ENCODE measurements around the gene NME3. TPM values are rescaled to one million over a fixed set of nuclear protein-coding genes. Genes with fewer than 3 reads are reported as not detected.

Gene NME3
- total and polyA plus RNA-seq, 9 of the 15 experiments (the other 6 are each of a cell fraction or from before 2014, with no cell fraction given), result 0.68 to 76.3 (median 11.5) TPM

- TF ChIP-seq NR2C2 (CRISPR knock-in tag; IDR thresholded peaks at IDR 0.05), result no peak
- peak; percentile 42; the same call in 1 of the 2 replicates for TF ChIP-seq NR2C2 (tag; IDR thresholded peaks at IDR 0.05)
- no peak for TF ChIP-seq SOX6 (IDR thresholded peaks at IDR 0.05)
Measured at GRCh38 chr16:1782408-1783264, 11.3 kb upstream of the NME3 start, which contains the start of the genes NUBP2 and SPSB3 (continued).

DNA sequence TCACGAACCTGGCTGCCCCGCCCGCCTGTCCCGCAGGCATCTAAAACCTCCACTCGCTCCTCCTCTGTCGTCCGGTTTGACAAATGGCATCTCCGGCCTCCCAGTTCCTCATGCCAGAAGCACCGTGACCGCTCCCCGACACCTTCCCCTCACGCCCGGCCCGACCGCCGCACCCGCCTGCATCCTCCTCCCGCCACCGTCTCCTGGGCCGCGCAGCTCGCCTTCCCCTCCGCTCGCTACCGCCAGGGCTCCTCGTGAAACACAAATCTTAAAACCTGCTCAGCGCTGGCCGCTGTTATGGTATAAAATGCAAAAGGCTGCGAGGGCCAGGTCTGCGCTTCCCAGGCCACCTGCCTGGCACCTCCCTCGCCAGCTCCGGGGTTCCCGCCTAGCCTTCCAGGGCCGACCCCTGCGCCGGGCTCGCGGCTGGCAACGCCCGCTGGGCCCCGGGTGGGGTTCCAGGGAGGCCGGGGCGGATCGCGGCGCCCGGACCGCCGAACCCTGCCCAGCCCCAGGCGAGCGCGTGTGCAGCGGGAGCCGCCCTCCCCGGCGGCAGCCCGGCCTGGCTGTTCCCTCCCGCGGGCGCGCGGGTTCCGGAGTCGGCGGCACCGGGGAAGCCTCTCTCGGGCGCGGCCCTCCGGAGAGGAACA is 10.5 kb upstream of the NME3 start:
- Histone ChIP-seq H3K9ac (ENCODE audit: insufficient read depth in 1 of 2, low read depth in 2 of 2, low read length in 2 of 2) (peak overlapping the region; percentile 77 to 96), H3K9me1 (ENCODE audit: control insufficient read depth, insufficient read depth, low read length) (no peaks in the 10 kb centered on the region), H3K27me3 (ENCODE audit: control insufficient read depth in 2 of 2, insufficient read depth in 2 of 2, low read length in 2 of 2) (no peaks in the 10 kb centered on the region), H3K36me3 (ENCODE audit: control insufficient read depth, insufficient read depth, low read length) (peaks cover 51% of the 10 kb centered on the region; the same call in 1 of the 3 replicates), H3K4me3 (peak overlapping the region; percentile 99), H3K79me2 (ENCODE audit: control insufficient read depth, insufficient read depth, low read length) (peaks cover 49% of the 10 kb centered on the region), H3K9me3 (replicated peaks; ENCODE audit: control insufficient read depth, insufficient read depth, low read depth, low read length) (no peaks in the 10 kb centered on the region), H3K27ac (ENCODE audit: extremely low read depth, low read depth, low read length) (peak overlapping the region; percentile 69; the same call in 2 of the 3 replicates), H3K4me1 (replicated peaks in 1 of 2; ENCODE audit: control insufficient read depth in 2 of 2, insufficient read depth in 2 of 2, low read length in 2 of 2) (peaks cover 4 to 84% of the 10 kb centered on the region in 2 experiments; a peak in 3 of 5 replicates), H4K20me1 (replicated peaks; ENCODE audit: control insufficient read depth, insufficient read depth, low read length) (peaks cover 3% of the 10 kb centered on the region; the same call in 1 of the 2 replicates), H2AFZ (ENCODE audit: low read depth, low read length) (peak overlapping the region; percentile 55; the same call in 1 of the 2 replicates), H3K4me2 (ENCODE audit: insufficient read depth, low read length) (peak overlapping the region; percentile 98)
- intact Hi-C loops (cut with micrococcal nuclease), result loop anchor here (5.0 kb wide), 1 partner anchor 170 kb away; the partner anchor contains the start of genes CRAMP1 and IFT140
- POLR2A ChIA-PET, result interaction anchor here (0.7 to 2.3 kb wide), 8 partner anchors 10 to 1102 kb away, joined by 3 to 35 read pairs (median 6); partner anchors contain the start of genes EME2, MRPS34, NME3 and RPS2
- FAIRE-seq (no peak), DNase-seq (ENCODE audit: extremely low read depth in 1 of 4, low spot score in 3 of 4) (peak in 2 of 4 experiments; percentile 35 to 54), ATAC-seq (peak; percentile 33)
- in situ Hi-C loops (cut with MboI), result loop anchor here (5.0 kb wide), 1 partner anchor 150 kb away; no protein-coding TSS in a partner anchor
- CTCF ChIA-PET (ENCODE audit: low intra/inter-chr PET ratio), result interaction anchor here (0.6 kb wide), 1 partner anchor 483 kb away, joined by 3 read pairs; no protein-coding TSS in a partner anchor
- 3% methylated on average over 41 of the region's 70 CpGs for WGBS (ENCODE audit: insufficient coverage, low coverage, missing lambda C conversion rate)
- no TSS peak for BruUV-seq (replicated peaks)
- TF ChIP-seq CHD1 (IDR thresholded peaks at IDR 0.05; ENCODE audit: low read length) (peak; percentile 21), ZNF280B (CRISPR knock-in tag; IDR thresholded peaks at IDR 0.05) (no peak), SAP30 (IDR thresholded peaks at IDR 0.05; ENCODE audit: borderline replicate concordance, insufficient read depth, low read depth, low read length, poor library complexity, severe bottlenecking) (peak; percentile 80), RBM14 (IDR thresholded peaks at IDR 0.05; ENCODE audit: borderline replicate concordance, insufficient read depth, low read depth, low read length) (0 out of 2 replicates have a peak, but pooled peaks have one; percentile 41), CAMTA2 (CRISPR knock-in tag; conservative IDR thresholded peaks at IDR 0.05) (0 out of 2 replicates have a peak, but pooled peaks have one; percentile 17)
